Measurements from ENCODE around the gene MYO18A. TPM values are rescaled to one million over a fixed set of nuclear protein-coding genes. Genes with fewer than 3 reads are reported as not detected.

The MYO18A gene
- total RNA-seq, 1 donor from 2014 or later: 53.9 TPM

- DNase-seq: no peak
These were observed 12.7 kb downstream of the MYO18A start for GRCh38 chr17:29167393-29168078.

DNA sequence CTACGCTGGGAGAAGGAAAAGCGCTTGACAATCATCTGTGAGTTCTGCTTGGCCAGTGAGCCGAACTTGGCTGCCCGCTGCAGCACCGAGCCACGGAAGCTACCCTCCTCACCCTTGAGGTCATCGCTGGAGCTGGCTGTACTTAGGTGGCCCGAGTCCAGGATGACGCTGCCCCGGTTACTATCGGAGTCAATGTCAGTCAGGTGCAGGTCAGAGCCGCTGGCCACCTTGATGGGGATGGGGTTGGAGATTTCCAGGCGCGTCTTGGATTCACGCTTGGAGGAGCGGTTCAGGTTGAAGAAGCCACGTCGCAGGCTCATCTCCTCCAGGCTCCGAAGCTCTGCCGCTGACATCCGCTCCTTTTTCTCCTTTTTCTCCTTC lies 13.7 kb downstream of the MYO18A start:
- no peak for DNase-seq

GRCh38 chr17:29165800-29166506 lies 14.2 kb downstream of the MYO18A start:
- DNase-seq: no peak

DNA sequence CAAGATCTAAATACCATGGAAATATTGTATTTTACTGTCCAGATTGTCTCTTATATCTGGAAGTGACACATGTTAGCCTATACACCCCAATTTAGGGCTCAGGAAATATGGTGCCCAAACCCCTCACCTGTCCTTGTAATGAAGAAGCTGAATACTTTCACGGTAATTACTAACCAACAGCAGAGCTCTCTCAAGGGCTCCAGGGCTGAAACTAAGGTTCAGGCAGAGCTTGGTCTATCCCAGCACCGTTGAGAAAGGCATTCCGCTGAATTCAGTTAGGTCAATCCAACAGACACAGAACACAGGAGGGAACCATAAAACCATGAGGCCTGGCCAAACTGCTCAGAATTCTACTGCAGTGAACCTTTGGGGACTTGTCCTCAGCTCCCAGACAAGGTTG lies 14.9 kb downstream of the MYO18A start:
- no peak for DNase-seq

DNA sequence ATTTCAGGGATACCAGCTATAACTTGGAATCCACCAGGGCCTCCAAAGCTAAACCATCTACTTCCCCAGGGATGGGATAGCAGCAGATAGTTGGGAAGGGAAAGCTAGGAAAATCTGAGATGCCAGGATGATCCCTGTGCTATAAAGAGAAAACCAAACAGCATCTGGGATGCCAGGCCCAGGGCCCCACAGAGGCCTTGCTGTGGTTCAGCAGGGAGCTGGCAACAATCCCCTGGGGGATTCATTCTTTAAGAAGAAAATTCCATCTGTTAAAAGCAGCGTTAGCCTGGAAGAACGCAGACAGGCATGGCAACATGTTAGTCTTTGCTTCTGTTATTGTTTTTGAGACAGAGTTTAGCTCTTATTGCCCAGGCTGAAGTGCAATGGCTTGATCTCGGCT lies 16.6 kb downstream of the MYO18A start:
- DNase-seq: no peak

DNA sequence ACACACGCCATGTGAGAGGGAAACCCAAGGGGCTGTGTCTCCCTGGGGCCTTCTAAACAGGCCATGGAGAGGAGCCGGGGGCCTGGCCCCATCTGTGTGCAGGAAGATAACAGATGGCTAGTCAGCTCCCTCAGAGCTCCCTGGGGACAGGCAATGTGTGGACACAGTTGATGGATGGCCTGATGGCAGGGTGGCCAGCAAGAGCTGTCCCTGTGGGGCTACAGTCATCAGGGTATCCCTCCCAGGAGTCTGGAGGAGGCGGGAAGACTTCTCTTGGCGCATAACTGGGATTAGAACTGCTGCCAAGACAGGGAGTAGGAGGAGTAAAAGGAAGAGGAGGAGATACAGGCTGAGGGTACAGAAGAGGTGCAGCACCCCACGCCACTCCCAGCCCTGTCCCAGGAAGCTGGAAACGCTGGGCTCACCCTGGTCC lies 17.3 kb downstream of the MYO18A start:
- no peak for DNase-seq

GRCh38 chr17:29162082-29162908 lies 17.9 kb downstream of the MYO18A start:
- no peak for DNase-seq

DNA sequence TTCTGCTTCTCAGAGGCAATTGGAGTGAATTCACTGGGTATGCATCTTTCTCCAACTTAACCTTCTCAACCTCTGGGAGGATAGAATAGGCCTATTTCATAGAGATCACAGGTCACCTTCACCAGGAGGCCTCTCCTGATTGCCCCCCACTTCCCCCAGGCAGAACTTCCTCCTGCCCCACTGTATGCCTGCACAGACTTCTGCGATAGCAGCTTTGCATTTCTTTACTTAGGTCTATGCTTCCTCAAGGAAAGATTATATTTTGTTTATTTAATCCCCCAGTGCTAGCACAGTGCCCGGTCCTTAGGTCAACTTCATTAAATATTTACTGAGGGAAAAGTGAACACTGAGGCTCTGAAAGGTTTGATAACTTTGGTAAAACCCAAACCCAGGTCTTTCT lies 19.9 kb downstream of the MYO18A start:
- no peak for DNase-seq

DNA sequence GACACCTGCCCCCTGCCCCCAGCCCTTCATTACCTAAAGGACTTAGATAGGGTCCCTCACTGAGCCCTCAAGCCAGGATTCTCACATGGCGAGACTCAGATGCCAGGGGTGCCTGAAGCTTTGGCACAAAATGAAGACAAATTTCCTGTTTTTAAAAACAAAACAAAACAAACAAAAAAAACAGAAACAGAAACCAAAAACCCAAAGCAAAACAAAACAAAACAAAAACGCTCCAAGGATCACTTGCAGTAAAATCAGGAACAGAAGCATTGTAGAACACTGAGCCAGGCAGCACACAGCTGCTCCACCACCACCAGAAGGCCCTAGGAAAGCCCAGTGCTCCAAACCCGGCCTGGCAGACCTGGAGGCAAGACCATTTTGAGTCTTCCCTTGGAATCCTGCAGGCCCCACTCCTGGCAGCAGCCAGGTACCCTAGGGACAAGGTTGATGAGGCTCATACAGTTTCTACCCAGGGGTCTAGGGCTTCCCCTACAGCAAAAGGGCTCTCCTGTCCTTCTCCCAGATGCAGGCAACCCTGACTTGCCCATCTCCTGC lies 20.8 kb downstream of the MYO18A start:
- DNase-seq: no peak

- DNase-seq: no peak
These were observed 21.5 kb downstream of the MYO18A start for GRCh38 chr17:29158488-29159275.

- DNase-seq: no peak
These were observed 22.1 kb downstream of the MYO18A start for GRCh38 chr17:29158096-29158487.

DNA sequence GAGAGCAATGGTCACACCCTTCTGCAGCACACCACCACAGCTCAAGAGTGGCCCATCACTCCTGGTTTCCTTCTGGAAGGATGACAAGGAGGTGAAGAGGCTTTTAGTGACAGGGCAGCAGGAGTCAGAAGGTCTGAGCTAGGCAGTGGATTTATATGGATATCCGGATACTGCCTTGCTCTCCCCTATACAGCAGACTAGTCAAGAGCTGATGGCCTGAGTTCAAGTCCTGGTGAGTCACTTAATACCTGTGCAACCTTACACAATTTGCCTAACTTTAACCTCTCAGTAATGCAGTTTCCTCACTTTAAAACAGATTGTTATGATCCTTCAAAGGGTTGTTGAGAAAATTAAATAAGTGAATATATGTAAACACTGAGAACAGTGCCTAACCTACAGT lies 22.9 kb downstream of the MYO18A start:
- DNase-seq: no peak

GRCh38 chr17:29156781-29157180 lies 23.4 kb downstream of the MYO18A start:
- no peak for DNase-seq

DNA sequence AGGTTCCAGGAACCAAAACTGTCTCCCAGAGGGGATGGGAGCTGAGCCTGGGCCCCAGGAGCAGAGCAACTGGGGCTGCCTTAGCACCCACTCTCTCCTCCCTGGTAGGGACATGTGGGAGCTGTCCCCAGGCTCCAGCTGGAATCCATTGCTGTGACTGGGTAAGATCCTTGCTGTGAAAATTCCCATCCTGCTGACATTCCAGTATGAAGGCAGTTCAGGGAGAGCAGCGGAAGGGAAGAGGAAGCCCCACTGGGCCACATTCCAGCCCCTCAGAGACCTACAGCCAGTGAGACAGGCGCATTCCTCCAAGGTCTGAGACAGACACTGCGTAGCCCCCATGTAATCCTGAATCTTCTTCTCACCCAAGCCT lies 24.2 kb downstream of the MYO18A start:
- DNase-seq: no peak

- DNase-seq: no peak
These were observed 24.8 kb downstream of the MYO18A start for GRCh38 chr17:29155227-29155965.

DNA sequence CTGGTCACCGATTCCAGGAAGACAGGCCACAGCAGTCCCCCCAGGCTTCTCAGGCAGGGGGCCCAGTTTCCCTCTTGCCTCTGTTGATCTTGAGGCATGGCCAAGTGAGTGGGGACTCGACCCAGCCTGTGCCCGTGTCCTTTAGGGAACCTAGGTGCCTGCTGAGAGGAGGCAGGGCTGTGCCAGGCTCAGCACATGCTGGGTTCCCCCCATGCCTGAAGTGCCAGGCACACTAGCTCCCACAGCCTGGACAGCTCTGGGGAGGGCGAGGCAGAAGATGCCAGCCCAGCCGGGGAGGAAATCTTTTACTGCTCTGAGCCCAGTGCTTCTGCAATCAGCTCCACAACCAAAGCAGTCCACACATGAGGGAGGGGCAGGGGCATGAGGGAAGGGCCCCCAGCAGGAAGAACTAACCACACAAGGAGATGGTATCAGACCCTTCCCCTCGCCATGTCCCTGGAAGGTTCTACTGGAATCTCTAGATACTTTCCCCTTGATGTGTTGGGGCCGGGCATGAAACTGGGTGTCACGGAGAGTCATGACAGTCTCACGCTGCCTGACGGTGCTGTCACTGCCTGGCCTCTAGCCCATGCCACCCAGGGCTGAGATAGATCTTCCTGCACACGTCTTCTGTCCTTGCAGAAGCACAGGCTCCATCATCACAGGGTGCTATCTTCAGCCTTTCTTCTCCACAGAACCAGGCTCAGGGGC lies 25.5 kb downstream of the MYO18A start:
- no peak for DNase-seq

- DNase-seq: no peak
These were observed 28.6 kb downstream of the MYO18A start for GRCh38 chr17:29151567-29151966.

- DNase-seq: no peak
These were observed 30.0 kb downstream of the MYO18A start for GRCh38 chr17:29150161-29150560.

- DNase-seq: no peak
These were observed 30.6 kb downstream of the MYO18A start for GRCh38 chr17:29149431-29150064.

DNA sequence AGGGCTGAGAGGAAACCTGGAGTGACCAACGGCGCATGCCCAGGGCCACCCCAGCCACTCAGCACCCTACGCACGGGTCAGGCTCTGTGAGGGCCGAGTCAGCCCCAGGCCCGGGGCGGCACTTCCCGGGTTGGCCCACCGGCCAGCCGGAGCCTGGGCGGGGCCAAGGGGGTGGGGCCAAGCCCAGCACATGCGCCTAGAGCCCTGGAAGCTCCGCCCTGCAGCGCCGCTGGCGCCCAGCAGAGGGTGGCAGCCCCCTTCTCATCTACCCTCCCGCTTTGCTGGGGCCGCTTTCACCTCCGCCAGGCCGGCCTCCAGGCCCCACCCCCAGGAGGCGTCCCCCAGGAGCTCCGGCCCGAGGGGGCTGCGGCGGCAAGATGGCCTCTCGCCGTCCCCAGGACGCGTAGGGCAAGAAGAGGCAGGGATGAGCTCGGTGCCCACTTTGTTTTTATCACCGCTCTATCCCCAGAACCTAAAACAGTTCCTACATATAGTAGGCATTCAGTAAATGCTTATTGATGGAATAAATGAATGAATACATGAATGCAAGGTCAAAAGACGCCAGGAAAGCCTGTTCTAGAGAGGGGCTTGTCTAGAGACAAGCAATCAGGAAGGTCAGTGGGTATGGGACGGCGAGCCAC lies 31.3 kb downstream of the MYO18A start:
- peak; percentile 88 for DNase-seq
